ENCODE measurements around the gene F2RL2. TPM values are rescaled to one million over a fixed set of nuclear protein-coding genes. Genes with fewer than 3 reads are reported as not detected.
"Not testable (repeated sequence)": the region's sequence is repeated elsewhere in the genome, so short reads cannot be mapped to it uniquely, and the experiment has no call there.

F2RL2 gene
- total RNA-seq, 1 donor from 2014 or later: 26.0 TPM

GRCh38 chr5:76604838-76605237 lies 18.4 kb downstream of the F2RL2 start:
- Mint-ChIP-seq H3K9me3 (ENCODE audit: unreplicated experiment) (no peaks in the 10 kb centered on the region), H3K27ac (ENCODE audit: unreplicated experiment) (no peak overlapping the region), H3K4me3 (ENCODE audit: unreplicated experiment) (no peak overlapping the region), H3K36me3 (ENCODE audit: low read depth, unreplicated experiment) (no peaks in the 10 kb centered on the region), H3K27me3 (ENCODE audit: low read depth, unreplicated experiment) (no peaks in the 10 kb centered on the region), H3K4me1 (ENCODE audit: low read depth, unreplicated experiment) (peaks cover 28% of the 10 kb centered on the region)
- Histone ChIP-seq H3K4me2 (ENCODE audit: low read length) (peak overlapping the region; percentile 14), H3K36me3 (ENCODE audit: insufficient read depth, low read length) (no peaks in the 10 kb centered on the region), H3K27me3 (ENCODE audit: insufficient read depth, low read length) (no peaks in the 10 kb centered on the region), H3K79me2 (ENCODE audit: insufficient read depth, low read length) (no peaks in the 10 kb centered on the region), H3K27ac (ENCODE audit: low read depth, low read length) (no peak overlapping the region), H3K9me3 (ENCODE audit: insufficient read depth, low read depth, low read length) (no peaks in the 10 kb centered on the region), H3K4me1 (ENCODE audit: insufficient read depth, low read length) (peaks cover 13% of the 10 kb centered on the region), H3K9ac (ENCODE audit: low read length) (no peak overlapping the region), H3K4me3 (ENCODE audit: insufficient read depth, low read depth, low read length) (no peak overlapping the region), H4K20me1 (ENCODE audit: insufficient read depth, low read length) (no peaks in the 10 kb centered on the region), H2AFZ (ENCODE audit: low read depth, low read length) (no peak overlapping the region)
- TF ChIP-seq CTCF (IDR thresholded peaks at IDR 0.05; ENCODE audit: insufficient read depth, low read depth, low read length): no peak
- TF ChIP-seq EZH2 (IDR thresholded peaks at IDR 0.05; ENCODE audit: insufficient read depth, low read length): no peak
- FAIRE-seq (peak; percentile 94), DNase-seq (ENCODE audit: low read depth) (peak; percentile 37)

GRCh38 chr5:76603991-76604390 lies 19.2 kb downstream of the F2RL2 start:
- not testable (repeated sequence) for H3K4me3 Mint-ChIP-seq (ENCODE audit: unreplicated experiment); H4K20me1 ChIP-seq (ENCODE audit: insufficient read depth, low read length); FAIRE-seq; H3K4me2 ChIP-seq (ENCODE audit: low read length); H3K36me3 ChIP-seq (ENCODE audit: insufficient read depth, low read length); DNase-seq (ENCODE audit: low read depth); H3K27ac Mint-ChIP-seq (ENCODE audit: unreplicated experiment); H3K9me3 ChIP-seq (ENCODE audit: insufficient read depth, low read depth, low read length); H3K79me2 ChIP-seq (ENCODE audit: insufficient read depth, low read length); H3K9ac ChIP-seq (ENCODE audit: low read length); H3K27ac ChIP-seq (ENCODE audit: low read depth, low read length); H3K36me3 Mint-ChIP-seq (ENCODE audit: low read depth, unreplicated experiment); H3K27me3 Mint-ChIP-seq (ENCODE audit: low read depth, unreplicated experiment); H2AFZ ChIP-seq (ENCODE audit: low read depth, low read length); H3K4me3 ChIP-seq (ENCODE audit: insufficient read depth, low read depth, low read length); H3K9me3 Mint-ChIP-seq (ENCODE audit: unreplicated experiment); H3K27me3 ChIP-seq (ENCODE audit: insufficient read depth, low read length)
- peaks cover 13% of the 10 kb centered on the region for H3K4me1 ChIP-seq (ENCODE audit: insufficient read depth, low read length)
- H3K4me1 Mint-ChIP-seq (ENCODE audit: low read depth, unreplicated experiment): peaks cover 28% of the 10 kb centered on the region

- Histone ChIP-seq H4K20me1 (ENCODE audit: insufficient read depth, low read length) (no peaks in the 10 kb centered on the region), H2AFZ (ENCODE audit: low read depth, low read length) (no peak overlapping the region), H3K79me2 (ENCODE audit: insufficient read depth, low read length) (no peaks in the 10 kb centered on the region), H3K4me2 (ENCODE audit: low read length) (no peak overlapping the region), H3K4me3 (ENCODE audit: insufficient read depth, low read depth, low read length) (no peak overlapping the region), H3K9ac (ENCODE audit: low read length) (no peak overlapping the region), H3K27me3 (ENCODE audit: insufficient read depth, low read length) (no peaks in the 10 kb centered on the region), H3K36me3 (ENCODE audit: insufficient read depth, low read length) (no peaks in the 10 kb centered on the region), H3K9me3 (ENCODE audit: insufficient read depth, low read depth, low read length) (no peaks in the 10 kb centered on the region), H3K4me1 (ENCODE audit: insufficient read depth, low read length) (peaks cover 8% of the 10 kb centered on the region), H3K27ac (ENCODE audit: low read depth, low read length) (no peak overlapping the region)
- no peaks in the 10 kb centered on the region for H3K36me3 Mint-ChIP-seq (ENCODE audit: low read depth, unreplicated experiment)
- H3K4me3 Mint-ChIP-seq (ENCODE audit: unreplicated experiment): no peak overlapping the region
- no peak overlapping the region for H3K27ac Mint-ChIP-seq (ENCODE audit: unreplicated experiment)
- no peaks in the 10 kb centered on the region for H3K9me3 Mint-ChIP-seq (ENCODE audit: unreplicated experiment)
- no peaks in the 10 kb centered on the region for H3K27me3 Mint-ChIP-seq (ENCODE audit: low read depth, unreplicated experiment)
- TF ChIP-seq CTCF (IDR thresholded peaks at IDR 0.05; ENCODE audit: insufficient read depth, low read depth, low read length) (peak; percentile 39), EZH2 (IDR thresholded peaks at IDR 0.05; ENCODE audit: insufficient read depth, low read length) (no peak)
- peaks cover 23% of the 10 kb centered on the region for H3K4me1 Mint-ChIP-seq (ENCODE audit: low read depth, unreplicated experiment)
- DNase-seq (ENCODE audit: low read depth) (no peak), FAIRE-seq (no peak)
These were observed 21.0 kb downstream of the F2RL2 start for GRCh38 chr5:76602094-76602726.
